ENCODE data around the gene ODF2. TPM values are rescaled to one million over a fixed set of nuclear protein-coding genes. Genes with fewer than 3 reads are reported as not detected.
"Not testable (repeated sequence)": the region's sequence is repeated elsewhere in the genome, so short reads cannot be mapped to it uniquely, and the experiment has no call there.

ODF2 gene
- total RNA-seq, 1 experiment from 2014 or later: 31.9 TPM

- TF ChIP-seq ZNF532 (CRISPR knock-in tag; IDR thresholded peaks at IDR 0.05; ENCODE audit: borderline replicate concordance) (no peak), USF1 (CRISPR knock-in tag; IDR thresholded peaks at IDR 0.05) (no peak), EMX1 (CRISPR knock-in tag; IDR thresholded peaks at IDR 0.05) (no peak), OVOL2 (CRISPR knock-in tag; IDR thresholded peaks at IDR 0.05; ENCODE audit: borderline replicate concordance) (no peak), HMGA2 (CRISPR knock-in tag; IDR thresholded peaks at IDR 0.05) (no peak), PRDM15 (CRISPR knock-in tag; IDR thresholded peaks at IDR 0.05) (no peak), ETV6 (CRISPR knock-in tag; IDR thresholded peaks at IDR 0.05) (no peak), ATF2 (CRISPR knock-in tag; IDR thresholded peaks at IDR 0.05; ENCODE audit: borderline replicate concordance, low read depth) (no peak), HMGXB4 (CRISPR knock-in tag; IDR thresholded peaks at IDR 0.05) (no peak), ZSCAN18 (CRISPR knock-in tag; IDR thresholded peaks at IDR 0.05) (no peak), ZNF263 (CRISPR knock-in tag; IDR thresholded peaks at IDR 0.05; ENCODE audit: low read depth) (no peak)
Observed at GRCh38 chr9:128421482-128421996, 34.3 kb upstream of the ODF2 start (continued).

GRCh38 chr9:128422022-128422782 lies 33.6 kb upstream of the ODF2 start:
- POLR2A ChIA-PET, H3K27ac Mint-ChIP-seq: not testable (repeated sequence)
- CTCF ChIA-PET: interaction anchor here (2.1 to 4.5 kb wide), 5 partner anchors 13 to 81 kb away, joined by 6 to 58 read pairs (median 32); no protein-coding TSS in a partner anchor

More at GRCh38 chr9:128422022-128422782, 33.6 kb upstream of the ODF2 start:
- Mint-ChIP-seq H3K4me3 (peak overlapping the region; percentile 16; the same call in 1 of the 2 replicates), H3K4me1 (peaks cover 13% of the 10 kb centered on the region), H3K27me3 (ENCODE audit: low read depth) (peaks cover 43% of the 10 kb centered on the region)
- not testable (repeated sequence) for DNase-seq (ENCODE audit: low spot score); ATAC-seq; H3K9me3 Mint-ChIP-seq; H3K36me3 Mint-ChIP-seq

Measured in WTC11 (cell line).